Loucy (cell line): Measurements from ENCODE around the gene NR0B1.

ENCODE experiments used
- H2AFZ ChIP-seq: fragments of 200-600 bp; sonication (generic); 2 replicates; pipeline ENCODE4 v1.6.0; 2016; ENCODE audit warnings: antibody characterized with exemption, mild to moderate bottlenecking, low read length, moderate library complexity
- H3F3A ChIP-seq: fragments of 200-600 bp; 2 replicates; pipeline ENCODE4 v1.6.0; 2016; ENCODE audit warnings: antibody characterized with exemption, low read depth, mild to moderate bottlenecking
- H3K27me3 ChIP-seq: fragments of 200-600 bp; sonication (generic); 2 replicates; pipeline ENCODE4 v1.6.1; 2014; ENCODE audit warnings: low read length, mild to moderate bottlenecking; ENCODE audit not compliant: insufficient read depth, poor library complexity, severe bottlenecking
- H3K36me3 ChIP-seq: fragments of 200-600 bp; sonication (generic); 2 replicates; pipeline ENCODE4 v1.6.1; 2016; ENCODE audit warnings: low read length; ENCODE audit not compliant: insufficient read depth
- H3K4me1 ChIP-seq: fragments of 200-600 bp; sonication (generic); 2 replicates; pipeline ENCODE4 v1.5.1; 2014; ENCODE audit warnings: low read length, mild to moderate bottlenecking; ENCODE audit not compliant: insufficient read depth, poor library complexity, severe bottlenecking
- H3K4me2 ChIP-seq: fragments of 200-600 bp; sonication (generic); 2 replicates; pipeline ENCODE4 v1.6.0; 2014; ENCODE audit warnings: antibody characterized with exemption, low read length, low read depth, mild to moderate bottlenecking; ENCODE audit not compliant: poor library complexity, severe bottlenecking
- H3K4me3 ChIP-seq: fragments of 200-600 bp; sonication (generic); 2 replicates; pipeline ENCODE4 v1.5.1; 2014; ENCODE audit warnings: low read length, mild to moderate bottlenecking, mixed read lengths; ENCODE audit not compliant: poor library complexity, severe bottlenecking
- H3K79me2 ChIP-seq: fragments of 200-600 bp; sonication (generic); 2 replicates; pipeline ENCODE4 v1.6.1; 2014; ENCODE audit warnings: low read length; ENCODE audit not compliant: insufficient read depth
- H3K9ac ChIP-seq: fragments of 200-600 bp; sonication (generic); 2 replicates; pipeline ENCODE4 v1.6.0; 2014; ENCODE audit warnings: mild to moderate bottlenecking, low read depth, low read length, moderate library complexity; ENCODE audit not compliant: poor library complexity, severe bottlenecking
- H3K9me2 ChIP-seq: fragments of 200-600 bp; sonication (generic); replicated peaks from 2 replicates; pipeline ENCODE4 v1.6.1; 2016; ENCODE audit warnings: low read depth, low read length, mixed read lengths
- H3K9me3 ChIP-seq: fragments of 200-600 bp; sonication (generic); 2 replicates; pipeline ENCODE4 v1.6.1; 2014; ENCODE audit warnings: mild to moderate bottlenecking, antibody characterized with exemption, low read length, low read depth; ENCODE audit not compliant: insufficient read depth
- H4K20me1 ChIP-seq: fragments of 200-600 bp; sonication (generic); 2 replicates; pipeline ENCODE4 v1.6.0; 2014; ENCODE audit warnings: antibody characterized with exemption, low read length, mild to moderate bottlenecking; ENCODE audit not compliant: insufficient read depth, poor library complexity, severe bottlenecking
- CTCF ChIP-seq: fragments of 200-600 bp; sonication (generic); conservative IDR thresholded peaks from 2 replicates; pipeline ENCODE4 v1.5.1; 2014; ENCODE audit warnings: mild to moderate bottlenecking, antibody characterized with exemption, low read length
- EZH2phosphoT487 ChIP-seq: fragments of 200-600 bp; IDR thresholded peaks from 2 replicates; pipeline ENCODE4 v1.6.1; 2018; ENCODE audit warnings: antibody characterized with exemption, mild to moderate bottlenecking, moderate library complexity, borderline replicate concordance

Gene NR0B1

DNA sequence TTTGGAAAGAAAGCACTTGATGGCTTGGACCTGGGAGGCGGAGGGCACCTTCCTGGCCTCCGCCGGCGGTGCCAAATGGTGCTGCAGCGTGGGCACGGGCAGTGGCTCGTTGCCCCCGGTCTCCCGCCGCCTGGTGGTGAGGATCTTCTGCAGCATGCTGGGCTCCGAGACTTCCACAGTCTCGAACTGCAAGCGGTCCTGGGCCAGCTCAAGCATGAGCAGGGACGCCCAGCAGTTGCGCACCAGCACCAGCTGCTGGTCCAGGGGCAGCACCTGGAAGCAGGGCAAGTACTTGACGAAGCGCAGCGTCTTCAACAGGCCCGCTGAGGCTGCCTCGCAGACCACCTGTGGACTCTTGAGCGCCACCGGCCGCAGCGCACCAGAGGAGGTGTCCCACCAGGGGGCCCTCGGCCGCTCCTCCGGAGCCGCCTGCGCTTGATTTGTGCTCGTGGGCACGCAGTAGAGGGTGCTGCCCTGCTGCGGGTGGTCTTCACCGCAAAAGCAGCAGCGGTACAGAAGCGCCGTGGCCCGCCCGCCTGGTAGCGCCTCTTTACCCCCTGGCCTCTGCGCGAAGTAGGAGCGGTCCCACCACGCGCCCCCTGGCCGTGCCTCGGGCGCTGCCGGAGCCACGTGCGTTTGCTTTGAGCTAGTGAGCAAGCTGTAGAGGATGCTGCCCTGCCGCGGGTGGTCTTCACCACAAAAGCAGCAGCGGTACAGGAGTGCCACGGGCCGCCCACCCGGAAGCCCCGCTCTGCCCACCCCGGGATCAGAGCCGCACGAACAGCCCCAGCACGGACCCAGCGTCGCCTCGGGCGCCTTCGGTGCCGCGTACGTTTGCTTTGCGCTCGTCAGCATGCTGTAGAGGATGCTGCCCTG, 689 bp downstream of the NR0B1 start:
- H3K4me3 ChIP-seq, result no peak overlapping the region
- H3K79me2 ChIP-seq, result no peaks in the 10 kb centered on the region
- TF ChIP-seq CTCF, result no peak
- TF ChIP-seq EZH2phosphoT487, result no peak
- H3F3A ChIP-seq, result no peaks in the 10 kb centered on the region
- no peak overlapping the region for H3K4me2 ChIP-seq
- no peaks in the 10 kb centered on the region for H3K36me3 ChIP-seq
- H3K9me2 ChIP-seq, result no peaks in the 10 kb centered on the region
- H2AFZ ChIP-seq, result no peak overlapping the region
- H3K9ac ChIP-seq, result no peak overlapping the region
- peaks cover 20% of the 10 kb centered on the region for H3K4me1 ChIP-seq
- no peaks in the 10 kb centered on the region for H3K27me3 ChIP-seq
- H3K9me3 ChIP-seq, result no peaks in the 10 kb centered on the region
- no peaks in the 10 kb centered on the region for H4K20me1 ChIP-seq

- H3K4me1 ChIP-seq, result peaks cover 10% of the 10 kb centered on the region
- no peaks in the 10 kb centered on the region for H3K9me2 ChIP-seq
- no peaks in the 10 kb centered on the region for H4K20me1 ChIP-seq
- TF ChIP-seq EZH2phosphoT487 (no peak), CTCF (no peak)
- H3K27me3 ChIP-seq, result no peaks in the 10 kb centered on the region
- H3F3A ChIP-seq, result no peaks in the 10 kb centered on the region
- H3K9ac ChIP-seq, result no peak overlapping the region
- H3K36me3 ChIP-seq, result no peaks in the 10 kb centered on the region
- no peak overlapping the region for H2AFZ ChIP-seq
- H3K4me3 ChIP-seq, result no peak overlapping the region
- H3K9me3 ChIP-seq, result no peaks in the 10 kb centered on the region
- H3K4me2 ChIP-seq, result no peak overlapping the region
- H3K79me2 ChIP-seq, result no peaks in the 10 kb centered on the region
These were observed 1.7 kb downstream of the NR0B1 start for GRCh38 chrX:30307466-30307865.

- no peaks in the 10 kb centered on the region for H3K79me2 ChIP-seq
- H3K9ac ChIP-seq, result no peak overlapping the region
These were observed 4.3 kb downstream of the NR0B1 start for GRCh38 chrX:30304866-30305265.

More at GRCh38 chrX:30304866-30305265, 4.3 kb downstream of the NR0B1 start:
- no peak overlapping the region for H3K4me2 ChIP-seq
- H3K36me3 ChIP-seq, result no peaks in the 10 kb centered on the region
- H2AFZ ChIP-seq, result no peak overlapping the region
- H3K27me3 ChIP-seq, result no peaks in the 10 kb centered on the region
- no peaks in the 10 kb centered on the region for H3K9me2 ChIP-seq
- TF ChIP-seq EZH2phosphoT487, result no peak
- no peak for TF ChIP-seq CTCF
- no peaks in the 10 kb centered on the region for H3K9me3 ChIP-seq
- no peaks in the 10 kb centered on the region for H3F3A ChIP-seq
- H3K4me3 ChIP-seq, result no peak overlapping the region
- H4K20me1 ChIP-seq, result no peaks in the 10 kb centered on the region
- H3K4me1 ChIP-seq, result no peaks in the 10 kb centered on the region
